IMR-90 (cell line): ENCODE measurements around the gene GALK1. TPM values are rescaled to one million over a fixed set of nuclear protein-coding genes. Genes with fewer than 3 reads are reported as not detected.
A peak's percentile ranks its signal among the peaks of the same experiment; 100 is the strongest.

Experiments used
- ATAC-seq: fragments of 200-7000 bp; cut with Tn5 transposase; 2 replicates; pipeline ENCODE4 v1.9.1; 2020; ENCODE audit warnings: low read depth, mild to moderate bottlenecking, moderate library complexity
- BruUV-seq: library from RNA; stranded (reverse); fragments of 400-500 nt; replicated peaks from 2 replicates; lab custom pipeline; 2021; lab: Mats Ljungman, UMichigan
- CTCF ChIA-PET: fragments of 300-600 bp; formaldehyde crosslinking; extraction: SDS; loops from one replicate; lab custom pipeline; 2021; ENCODE audit warnings: antibody characterized with exemption; lab: Yijun Ruan, JAX
- POLR2A ChIA-PET: fragments of 300-600 bp; sonication (Branson Sonifier 250); formaldehyde crosslinking; loops from one replicate; lab custom pipeline; 2022; ENCODE audit warnings: antibody characterized with exemption; ENCODE audit not compliant: unreplicated experiment; lab: Charles Lee
- DNase-seq: peaks from one replicate; pipeline ENCODE4 v3.0.0; 2013
- H2AFZ ChIP-seq: replicated peaks from 2 replicates; pipeline ENCODE3; 2013; ENCODE audit warnings: low read length, mild to moderate bottlenecking; ENCODE audit not compliant: poor library complexity
- H2AK5ac ChIP-seq: 2 replicates; pipeline ENCODE4 v1.6.1; 2013; ENCODE audit warnings: low read depth, low read length, inconsistent platforms
- H2AK9ac ChIP-seq: replicated peaks from 2 replicates; pipeline ENCODE3; 2013; ENCODE audit warnings: mild to moderate bottlenecking, low read depth, low read length, moderate library complexity; ENCODE audit not compliant: poor library complexity
- H2BK120ac ChIP-seq: 2 replicates; pipeline ENCODE4 v1.6.1; 2013; ENCODE audit warnings: low read depth, low read length, inconsistent platforms
- H2BK15ac ChIP-seq: 3 replicates; pipeline ENCODE4 v1.6.1; 2013; ENCODE audit warnings: low read depth, low read length, inconsistent platforms
- H2BK20ac ChIP-seq: 2 replicates; pipeline ENCODE4 v1.6.1; 2013; ENCODE audit warnings: low read depth, mild to moderate bottlenecking, inconsistent platforms, low read length, moderate library complexity
- H2BK5ac ChIP-seq: 2 replicates; pipeline ENCODE4 v1.6.1; 2013; ENCODE audit warnings: mild to moderate bottlenecking, low read depth, low read length, inconsistent platforms; ENCODE audit not compliant: poor library complexity, severe bottlenecking
- H3K14ac ChIP-seq: replicated peaks from 2 replicates; pipeline ENCODE4 v1.6.1; 2013; ENCODE audit warnings: low read depth, low read length, inconsistent platforms
- H3K18ac ChIP-seq: 2 replicates; pipeline ENCODE4 v1.6.1; 2013; ENCODE audit warnings: low read depth, low read length, control low read depth
- H3K23ac ChIP-seq: 2 replicates; pipeline ENCODE4 v1.6.1; 2013; ENCODE audit warnings: low read depth, low read length, inconsistent platforms
- H3K27ac ChIP-seq: 2 replicates; pipeline ENCODE4 v1.5.1; 2013; ENCODE audit warnings: mild to moderate bottlenecking, control low read depth, low read length; ENCODE audit not compliant: insufficient read depth
- H3K27me3 ChIP-seq: 2 replicates; pipeline ENCODE4 v1.6.1; 2013; ENCODE audit warnings: low read length; ENCODE audit not compliant: control insufficient read depth, insufficient read depth
- H3K36me3 ChIP-seq: 2 replicates; pipeline ENCODE4 v1.6.1; 2013; ENCODE audit warnings: low read length, mixed read lengths; ENCODE audit not compliant: control insufficient read depth, insufficient read depth
- H3K4ac ChIP-seq: 2 replicates; pipeline ENCODE4 v1.6.1; 2013; ENCODE audit warnings: low read depth, low read length, inconsistent platforms
- H3K4me1 ChIP-seq: 2 replicates; pipeline ENCODE4 v1.6.1; 2013; ENCODE audit warnings: low read length, mixed read lengths; ENCODE audit not compliant: control insufficient read depth, insufficient read depth
- H3K4me2 ChIP-seq: 2 replicates; pipeline ENCODE4 v1.6.1; 2013; ENCODE audit warnings: low read depth, mild to moderate bottlenecking, control low read depth, low read length, moderate library complexity
- H3K4me3 ChIP-seq: 2 replicates; pipeline ENCODE4 v1.5.1; 2013; ENCODE audit warnings: low read depth, mild to moderate bottlenecking, control low read depth, low read length, moderate library complexity; ENCODE audit not compliant: insufficient read depth
- H3K56ac ChIP-seq: 2 replicates; pipeline ENCODE4 v1.6.1; 2013; ENCODE audit warnings: low read length, inconsistent platforms; ENCODE audit not compliant: insufficient read depth; ENCODE audit errors: extremely low read depth
- H3K79me1 ChIP-seq, 2 experiments: 2 replicates each; pipeline ENCODE4 v1.6.1; 2013; ENCODE audit warnings: low read length in 2 of 2, inconsistent platforms in 1 of 2, low read depth in 1 of 2
- H3K9ac ChIP-seq: 2 replicates; pipeline ENCODE4 v1.6.1; 2013; ENCODE audit warnings: low read depth, low read length, control low read depth
- H3K9me1 ChIP-seq: 2 replicates; pipeline ENCODE4 v1.6.1; 2013; ENCODE audit warnings: low read length, inconsistent platforms; ENCODE audit not compliant: insufficient read depth
- H3K9me3 ChIP-seq: 2 replicates; pipeline ENCODE4 v1.6.1; 2013; ENCODE audit warnings: low read length; ENCODE audit not compliant: control insufficient read depth, insufficient read depth
- H4K20me1 ChIP-seq: 2 replicates; pipeline ENCODE4 v1.6.1; 2013; ENCODE audit warnings: low read length, inconsistent platforms; ENCODE audit not compliant: insufficient read depth
- H4K5ac ChIP-seq: 2 replicates; pipeline ENCODE4 v1.6.1; 2013; ENCODE audit warnings: mild to moderate bottlenecking, low read depth, low read length, control low read depth
- H4K8ac ChIP-seq, 2 experiments: 2 replicates each; pipeline ENCODE4 v1.6.1; 2013; ENCODE audit warnings: low read depth in 2 of 2, low read length in 2 of 2, control low read depth in 1 of 2, inconsistent platforms in 1 of 2
- H4K91ac ChIP-seq: 2 replicates; pipeline ENCODE4 v1.6.1; 2013; ENCODE audit warnings: low read depth, low read length, inconsistent platforms; ENCODE audit not compliant: insufficient read depth
- BHLHE40 ChIP-seq: fragments of 150-350 bp; IDR thresholded peaks from 2 replicates; pipeline ENCODE4 v1.6.1; 2016; ENCODE audit warnings: mild to moderate bottlenecking, low read depth, low read length
- CEBPB ChIP-seq: IDR thresholded peaks from 2 replicates; pipeline ENCODE4 v1.6.1; 2012; ENCODE audit warnings: low read depth, low read length, improper control_type of control experiment
- CHD1 ChIP-seq: IDR thresholded peaks from 2 replicates; pipeline ENCODE4 v1.6.1; 2012; ENCODE audit warnings: low read depth, low read length, improper control_type of control experiment
- NFE2L2 ChIP-seq: fragments of 150-350 bp; IDR thresholded peaks from 2 replicates; pipeline ENCODE4 v1.6.1; 2016; ENCODE audit warnings: low read depth, mild to moderate bottlenecking, low read length
- POLR2A ChIP-seq: IDR thresholded peaks from 2 replicates; pipeline ENCODE4 v1.6.1; 2012; ENCODE audit warnings: mild to moderate bottlenecking, low read depth, low read length
- RFX5 ChIP-seq: IDR thresholded peaks from 2 replicates; pipeline ENCODE4 v1.8.0; 2012; ENCODE audit warnings: low read depth, mild to moderate bottlenecking, low read length, moderate library complexity
- WGBS, 2 experiments: methylation state at CpG; one replicate each; pipeline versions ENCODE4 v1.1.5 to v1.1.7; 2013; ENCODE audit warnings: missing lambda C conversion rate in 2 of 2; ENCODE audit not compliant: insufficient read length in 1 of 2; ENCODE audit errors: extremely low coverage in 2 of 2; 5-methylcytosine and 5-hydroxymethylcytosine counted together
- dilution Hi-C: fragments of 300-500 bp; cut with HindIII; formaldehyde crosslinking; loops from one replicate; pipeline ENCODE4 v1.14.3; 2018; ENCODE audit warnings: low sequenced_read_pairs; ENCODE audit not compliant: unreplicated experiment
- in situ Hi-C: fragments of 300-500 bp; cut with MboI; formaldehyde crosslinking; loops from 3 replicates; pipeline ENCODE4 v1.14.3; 2019; ENCODE audit warnings: low sequenced_read_pairs, inconsistent platforms, mixed read lengths
- intact Hi-C: fragments of 100-400 bp; cut with micrococcal nuclease; formaldehyde crosslinking; loops from 2 replicates; pipeline ENCODE4 v1.10.0; 2022
- polyA plus RNA-seq, 3 experiments: library from polyadenylated mRNA; depleted of rRNA; stranded (reverse); fragments of >200 nt; gene quantifications; 2 replicates each; pipeline ENCODE4 v1.2.3, GENCODE V29; 2012; ENCODE audit warnings: low replicate concordance in 1 of 3
- total RNA-seq: library from RNA; depleted of rRNA; stranded (reverse); fragments of >200 nt; gene quantifications from 2 replicates; pipeline ENCODE4 v1.2.3, GENCODE V29; 2012
- TF ChIP-seq, protein P1 (sequence below): fragments of 150-350 bp; IDR thresholded peaks from 2 replicates; pipeline ENCODE4 v1.6.1; 2016; ENCODE audit warnings: low read depth, mild to moderate bottlenecking, low read length, moderate library complexity, borderline replicate concordance

The GALK1 gene
- total and polyA plus RNA-seq, 2 of the 4 experiments (the other 2 are of a cell fraction), result 19.9 to 21.9 TPM

DNA sequence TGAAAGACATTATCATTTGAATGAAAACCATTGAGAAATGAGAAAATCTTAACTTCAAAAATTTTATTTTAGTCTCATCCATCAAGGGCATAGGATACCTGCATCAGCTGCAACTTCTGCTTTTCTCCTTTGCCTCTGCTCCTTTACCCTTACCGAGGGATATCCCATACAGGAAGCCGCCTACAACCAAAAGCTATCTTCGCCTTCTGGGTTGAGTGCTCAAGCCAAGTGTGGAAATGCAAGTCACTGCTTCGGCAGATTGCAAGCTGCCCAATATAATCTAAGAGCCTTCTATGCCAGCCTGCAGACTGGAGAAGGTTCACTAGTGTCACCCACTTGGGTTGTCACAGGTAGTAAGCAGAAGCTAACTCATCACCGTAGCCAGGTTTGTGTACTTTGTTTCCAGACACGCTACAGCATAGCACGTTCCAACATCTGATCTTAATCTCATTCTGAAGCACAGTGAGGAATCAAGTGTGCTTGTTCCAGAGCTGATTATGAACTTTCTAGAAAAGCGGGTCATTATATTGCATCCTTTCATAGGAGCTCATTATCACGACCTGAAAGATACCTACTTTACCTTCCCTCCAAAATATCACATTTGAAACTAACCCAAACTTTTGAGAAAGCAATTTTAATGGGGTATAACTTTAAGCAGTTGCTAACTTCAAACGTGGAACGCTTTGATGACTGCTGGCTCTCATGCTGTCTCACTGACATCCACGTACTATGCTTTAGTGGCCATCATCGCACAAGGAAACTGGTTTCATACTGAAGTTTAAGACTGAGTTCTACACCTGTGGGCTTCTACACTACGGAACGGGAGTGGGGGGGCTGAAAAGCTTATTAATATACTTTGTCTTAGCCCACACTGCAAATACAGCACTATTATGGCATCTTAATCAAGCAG, 11.6 kb upstream of the GALK1 start:
- WGBS, 2 experiments, result 82% methylated on average over 8 of the region's 15 CpGs; no CpG with 5 or more reads in 1 of the 2 experiments
- CTCF ChIA-PET, result interaction anchor here (0.9 to 1.8 kb wide), 2 partner anchors 11 to 23 kb away, joined by 3 to 5 read pairs; partner anchors contain the start of gene GALK1
- H3K9me1 ChIP-seq, result peaks cover 15% of the 10 kb centered on the region
- no peak overlapping the region for H2AK5ac ChIP-seq
- no peak overlapping the region for H4K8ac ChIP-seq
- H3K4me3 ChIP-seq, result no peak overlapping the region
- no peak overlapping the region for H3K18ac ChIP-seq
- H3K9me3 ChIP-seq, result no peaks in the 10 kb centered on the region
- no peak overlapping the region for H2AFZ ChIP-seq
- TF ChIP-seq CEBPB (no peak), RFX5 (no peak), CHD1 (no peak), BHLHE40 (no peak), NFE2L2 (no peak), POLR2A (peak; percentile 40; the same call in 1 of the 2 replicates)
- TF ChIP-seq, protein P1, sequence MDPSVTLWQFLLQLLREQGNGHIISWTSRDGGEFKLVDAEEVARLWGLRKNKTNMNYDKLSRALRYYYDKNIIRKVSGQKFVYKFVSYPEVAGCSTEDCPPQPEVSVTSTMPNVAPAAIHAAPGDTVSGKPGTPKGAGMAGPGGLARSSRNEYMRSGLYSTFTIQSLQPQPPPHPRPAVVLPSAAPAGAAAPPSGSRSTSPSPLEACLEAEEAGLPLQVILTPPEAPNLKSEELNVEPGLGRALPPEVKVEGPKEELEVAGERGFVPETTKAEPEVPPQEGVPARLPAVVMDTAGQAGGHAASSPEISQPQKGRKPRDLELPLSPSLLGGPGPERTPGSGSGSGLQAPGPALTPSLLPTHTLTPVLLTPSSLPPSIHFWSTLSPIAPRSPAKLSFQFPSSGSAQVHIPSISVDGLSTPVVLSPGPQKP, result no peak
- H3K4ac ChIP-seq, result no peak overlapping the region
- peaks cover 2% of the 10 kb centered on the region for H3K4me1 ChIP-seq
- no peak overlapping the region for H2BK15ac ChIP-seq
- no peak overlapping the region for H2BK5ac ChIP-seq
- H4K5ac ChIP-seq, result no peak overlapping the region
- POLR2A ChIA-PET, result interaction anchor here (0.5 to 1.5 kb wide), 4 partner anchors 12 to 88 kb away, joined by 3 to 13 read pairs (median 8); partner anchors contain the start of gene GALK1
- H3K9ac ChIP-seq, result no peak overlapping the region
- H3K4me2 ChIP-seq, result peak overlapping the region; percentile 79; the same call in 1 of the 2 replicates
- no TSS peak for BruUV-seq
- in situ Hi-C loops, result no loop called here
- peaks cover 23% of the 10 kb centered on the region for H3K36me3 ChIP-seq
- H4K20me1 ChIP-seq, result peaks cover 55% of the 10 kb centered on the region
- H3K27me3 ChIP-seq, result no peaks in the 10 kb centered on the region
- no peak overlapping the region for H4K91ac ChIP-seq
- H2BK20ac ChIP-seq, result no peak overlapping the region
- intact Hi-C loops, result no loop called here
- no peak overlapping the region for H2BK120ac ChIP-seq
- H3K56ac ChIP-seq, result no peak overlapping the region
- no peak overlapping the region for H2AK9ac ChIP-seq
- peak overlapping the region; percentile 51 for H3K23ac ChIP-seq
- no peak overlapping the region for H3K27ac ChIP-seq
- no peak for DNase-seq
- no peak overlapping the region for H3K14ac ChIP-seq
- no peak for ATAC-seq
- dilution Hi-C loops, result no loop called here
- peaks cover 10 to 35% of the 10 kb centered on the region in 2 experiments for H3K79me1 ChIP-seq
